Suprapubic skin (tissue), 4 donors: Measurements from ENCODE around the gene PARVA.

ENCODE experiments used
- EP300 ChIP-seq: sonication (generic); formaldehyde crosslinking; IDR thresholded peaks from one replicate; pipeline ENCODE4 v1.6.1; 2017; ENCODE audit warnings: antibody characterized with exemption
- POLR2A ChIP-seq, 2 donors: fragments of 450-650 bp; IDR thresholded peaks; one replicate each; pipeline ENCODE4 v1.6.1; 2017; ENCODE audit warnings: antibody characterized with exemption in 2 of 2, mild to moderate bottlenecking in 2 of 2, moderate library complexity in 2 of 2
- POLR2AphosphoS5 ChIP-seq, 3 donors: sonication (generic); formaldehyde crosslinking; IDR thresholded peaks; one replicate each; pipeline ENCODE4 v1.6.1; 2017; ENCODE audit warnings: antibody characterized with exemption in 3 of 3
- TF ChIP-seq, protein P1 (sequence below), 2 donors: fragments of 200-600 bp in 1 of 2; fragments of 450-650 bp in 1 of 2; sonication (generic) in 1 of 2; IDR thresholded peaks; one replicate each; pipeline ENCODE4 v1.5.1; 2016 to 2019; ENCODE audit warnings: antibody characterized with exemption in 2 of 2, mild to moderate bottlenecking in 1 of 2, moderate library complexity in 1 of 2

DNA sequence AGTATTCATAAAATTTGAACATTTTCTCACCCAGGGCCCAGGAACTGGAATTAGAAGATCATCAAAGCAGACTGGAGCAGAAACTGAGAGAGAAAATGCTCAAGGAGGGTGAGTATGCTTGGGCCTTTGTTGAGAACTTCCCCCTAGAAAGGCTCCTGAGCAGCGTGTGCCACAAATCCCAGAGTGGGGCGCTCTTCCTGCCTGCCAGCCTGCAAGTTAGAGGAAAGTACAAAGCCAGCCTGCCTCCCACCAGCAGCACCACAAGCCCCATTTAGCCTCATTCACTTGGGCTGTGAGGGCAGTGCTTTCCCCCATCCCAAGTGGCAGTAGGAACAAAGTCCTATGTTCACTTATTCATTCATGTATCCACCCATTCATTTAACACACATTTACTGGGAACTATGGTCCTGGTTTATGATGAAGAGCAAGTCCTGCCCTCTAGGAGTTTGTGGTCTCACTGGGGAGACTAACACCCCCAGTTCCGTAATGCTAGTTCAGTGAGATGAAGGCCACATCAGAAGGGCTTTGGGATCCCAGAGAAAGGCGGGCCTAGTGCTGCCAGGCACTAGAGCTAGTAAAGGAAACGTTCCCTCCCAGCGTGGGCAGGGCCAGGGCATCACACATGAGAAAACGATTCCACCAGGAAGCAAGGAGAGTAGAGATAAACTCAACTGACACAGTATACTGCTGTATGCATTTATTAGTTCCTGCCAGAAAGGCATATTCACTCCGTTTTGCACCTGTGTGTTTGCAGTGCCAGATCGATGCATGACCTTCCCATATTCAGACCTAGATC, 22.4 kb upstream of the PARVA start:
- TF ChIP-seq, protein P1, sequence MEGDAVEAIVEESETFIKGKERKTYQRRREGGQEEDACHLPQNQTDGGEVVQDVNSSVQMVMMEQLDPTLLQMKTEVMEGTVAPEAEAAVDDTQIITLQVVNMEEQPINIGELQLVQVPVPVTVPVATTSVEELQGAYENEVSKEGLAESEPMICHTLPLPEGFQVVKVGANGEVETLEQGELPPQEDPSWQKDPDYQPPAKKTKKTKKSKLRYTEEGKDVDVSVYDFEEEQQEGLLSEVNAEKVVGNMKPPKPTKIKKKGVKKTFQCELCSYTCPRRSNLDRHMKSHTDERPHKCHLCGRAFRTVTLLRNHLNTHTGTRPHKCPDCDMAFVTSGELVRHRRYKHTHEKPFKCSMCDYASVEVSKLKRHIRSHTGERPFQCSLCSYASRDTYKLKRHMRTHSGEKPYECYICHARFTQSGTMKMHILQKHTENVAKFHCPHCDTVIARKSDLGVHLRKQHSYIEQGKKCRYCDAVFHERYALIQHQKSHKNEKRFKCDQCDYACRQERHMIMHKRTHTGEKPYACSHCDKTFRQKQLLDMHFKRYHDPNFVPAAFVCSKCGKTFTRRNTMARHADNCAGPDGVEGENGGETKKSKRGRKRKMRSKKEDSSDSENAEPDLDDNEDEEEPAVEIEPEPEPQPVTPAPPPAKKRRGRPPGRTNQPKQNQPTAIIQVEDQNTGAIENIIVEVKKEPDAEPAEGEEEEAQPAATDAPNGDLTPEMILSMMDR (IDR thresholded peaks at IDR 0.05), result no peak
- no peak for TF ChIP-seq POLR2A (IDR thresholded peaks at IDR 0.05)
- no peak for TF ChIP-seq POLR2AphosphoS5 (IDR thresholded peaks at IDR 0.05)
- no peak for TF ChIP-seq EP300
